Common myeloid progenitor, CD34-positive (primary cell): Measurements from ENCODE around the gene NFATC3.
"Not testable (repeated sequence)": the region's sequence is repeated elsewhere in the genome, so short reads cannot be mapped to it uniquely, and the experiment has no call there.

ENCODE experiments used
- CTCF ChIA-PET: fragments of 350-600 bp; sonication (Branson Sonifier 250); formaldehyde crosslinking; loops from one replicate; lab custom pipeline; 2021; ENCODE audit warnings: antibody characterized with exemption; lab: Charles Lee
- POLR2A ChIA-PET: fragments of 350-600 bp; sonication (Branson Sonifier 250); formaldehyde crosslinking; loops from one replicate; lab custom pipeline; 2021; ENCODE audit warnings: antibody characterized with exemption; lab: Charles Lee
- DNase-seq, 3 donors: peaks; one replicate each; pipeline versions ENCODE4 v3.0.0 to v3.0.0-alpha.2; 2013
- H3K27ac ChIP-seq, 2 experiments: 1 replicate in 1 of 2; 2 replicates in 1 of 2; pipeline ENCODE4 v1.7.0; 2013; ENCODE audit warnings: inconsistent platforms in 2 of 2, low read length in 2 of 2, mild to moderate bottlenecking in 2 of 2, low read depth in 1 of 2, moderate library complexity in 1 of 2; ENCODE audit not compliant: severe bottlenecking in 2 of 2, insufficient read depth in 1 of 2, poor library complexity in 1 of 2
- H3K27me3 ChIP-seq, 5 experiments: replicated peaks in 2 of 5; 1 replicate in 3 of 5; 2 replicates in 2 of 5; pipeline versions ENCODE4 v1.6.1 to v1.7.0; 2013; ENCODE audit warnings: low read length in 4 of 5, mild to moderate bottlenecking in 2 of 5, moderate library complexity in 2 of 5, inconsistent platforms in 1 of 5; ENCODE audit not compliant: insufficient read depth in 5 of 5, control insufficient read depth in 4 of 5
- H3K36me3 ChIP-seq, 4 experiments: 1 replicate in 2 of 4; 2 replicates in 2 of 4; pipeline versions ENCODE4 v1.6.1 to v1.7.0; 2013; ENCODE audit warnings: low read length in 3 of 4, control low read depth in 1 of 4, mild to moderate bottlenecking in 1 of 4; ENCODE audit not compliant: control insufficient read depth in 4 of 4, insufficient read depth in 4 of 4
- H3K4me1 ChIP-seq, 4 experiments: 1 replicate in 3 of 4; 2 replicates in 1 of 4; pipeline versions ENCODE4 v1.6.1 to v1.7.1; 2013; ENCODE audit warnings: low read length in 3 of 4, mild to moderate bottlenecking in 3 of 4, control low read depth in 1 of 4, inconsistent platforms in 1 of 4, moderate library complexity in 1 of 4; ENCODE audit not compliant: control insufficient read depth in 4 of 4, insufficient read depth in 4 of 4; ENCODE audit errors: control extremely low read depth in 1 of 4
- H3K4me3 ChIP-seq, 7 experiments: 1 replicate in 4 of 7; 2 replicates in 3 of 7; pipeline versions ENCODE4 v1.5.1 to v1.7.0; 2013; ENCODE audit warnings: mild to moderate bottlenecking in 7 of 7, low read length in 6 of 7, moderate library complexity in 6 of 7, inconsistent platforms in 2 of 7, low read depth in 2 of 7, control low read depth in 1 of 7; ENCODE audit not compliant: insufficient read depth in 4 of 7, control insufficient read depth in 1 of 7; ENCODE audit errors: extremely low read depth in 1 of 7
- H3K9me3 ChIP-seq, 5 experiments: 1 replicate in 4 of 5; 2 replicates in 1 of 5; pipeline versions ENCODE4 v1.6.1 to v1.7.1; 2013; ENCODE audit warnings: low read length in 4 of 5, mild to moderate bottlenecking in 2 of 5, inconsistent platforms in 1 of 5, low read depth in 1 of 5, moderate library complexity in 1 of 5; ENCODE audit not compliant: control insufficient read depth in 4 of 5, insufficient read depth in 2 of 5; ENCODE audit errors: control extremely low read depth in 1 of 5
- WGBS: methylation state at CpG from one replicate; pipeline ENCODE4 v1.1.5; 2013; ENCODE audit not compliant: insufficient coverage; 5-methylcytosine and 5-hydroxymethylcytosine counted together

The NFATC3 gene

GRCh38 chr16:68128577-68129305 lies 43.6 kb downstream of the NFATC3 start:
- ChIA-PET POLR2A (no interaction called here), CTCF (interaction anchor here (0.7 to 1.9 kb wide), 6 partner anchors 9 to 64 kb away, joined by 3 to 6 read pairs (median 4); partner anchors contain the start of gene NFATC3)
- Histone ChIP-seq H3K27me3 (no peaks in the 10 kb centered on the region), H3K36me3 (peaks cover 4 to 9% (median 7%) of the 10 kb centered on the region in 4 experiments), H3K4me1 (peaks cover 0 to 10% (median 3%) of the 10 kb centered on the region in 4 experiments), H3K4me3 (no peak overlapping the region), H3K9me3 (no peaks in the 10 kb centered on the region), H3K27ac (no peak overlapping the region)
- 92% methylated on average over 4 of the region's 6 CpGs for WGBS
- no peak for DNase-seq

GRCh38 chr16:68130520-68130919 lies 45.4 kb downstream of the NFATC3 start:
- ChIA-PET CTCF (interaction anchor here (0.8 to 1.3 kb wide), 2 partner anchors 16 to 98 kb away, joined by 3 to 5 read pairs; no protein-coding TSS in a partner anchor), POLR2A (interaction anchor here (0.5 kb wide), 1 partner anchor 43 kb away, joined by 3 read pairs; no protein-coding TSS in a partner anchor)
- H3K4me1 ChIP-seq, result peaks cover 0 to 10% (median 3%) of the 10 kb centered on the region in 4 experiments
- 100% methylated on average over 1 of the region's 3 CpGs for WGBS
- no peak overlapping the region for H3K27ac ChIP-seq
- no peaks in the 10 kb centered on the region for H3K27me3 ChIP-seq
- DNase-seq, result no peak
- peaks cover 8 to 14% (median 9%) of the 10 kb centered on the region in 4 experiments for H3K36me3 ChIP-seq
- H3K4me3 ChIP-seq, result no peak overlapping the region
- H3K9me3 ChIP-seq, result no peaks in the 10 kb centered on the region

- POLR2A ChIA-PET, result no interaction called here
- CTCF ChIA-PET, result interaction anchor here (1.3 kb wide), 1 partner anchor 15 kb away, joined by 4 read pairs; no protein-coding TSS in a partner anchor
- DNase-seq, result no peak
These were observed 46.9 kb downstream of the NFATC3 start for GRCh38 chr16:68131813-68132706.

GRCh38 chr16:68133000-68133399 lies 47.8 kb downstream of the NFATC3 start:
- H3K4me3 ChIP-seq, H3K27ac ChIP-seq, POLR2A ChIA-PET, DNase-seq, H3K9me3 ChIP-seq, H3K4me1 ChIP-seq, H3K27me3 ChIP-seq: not testable (repeated sequence)
- CTCF ChIA-PET, result interaction anchor here (1.3 kb wide), 1 partner anchor 16 kb away, joined by 4 read pairs; no protein-coding TSS in a partner anchor
- whole genome bisulfite sequencing, result 93% methylated on average over 3 of the region's 4 CpGs
- H3K36me3 ChIP-seq, result peaks cover 2 to 12% (median 7%) of the 10 kb centered on the region in 4 experiments

More at GRCh38 chr16:68131813-68132706, 46.9 kb downstream of the NFATC3 start:
- Histone ChIP-seq H3K4me1 (peaks cover 0 to 7% (median 3%) of the 10 kb centered on the region in 4 experiments), H3K27ac (no peak overlapping the region), H3K4me3 (no peak overlapping the region), H3K9me3 (no peaks in the 10 kb centered on the region), H3K36me3 (peaks cover 2 to 8% (median 5%) of the 10 kb centered on the region in 4 experiments), H3K27me3 (no peaks in the 10 kb centered on the region)
- no CpG with 5 or more reads among the region's 2 CpGs for WGBS

GRCh38 chr16:68134644-68135043 lies 49.5 kb downstream of the NFATC3 start:
- CTCF ChIA-PET, result no interaction called here

GRCh38 chr16:68136515-68136914 lies 51.3 kb downstream of the NFATC3 start:
- DNase-seq, result no peak
- Histone ChIP-seq H3K4me1 (no peaks in the 10 kb centered on the region), H3K4me3 (no peak overlapping the region), H3K27me3 (no peaks in the 10 kb centered on the region), H3K9me3 (no peaks in the 10 kb centered on the region), H3K36me3 (peaks cover 0 to 22% (median 14%) of the 10 kb centered on the region in 4 experiments), H3K27ac (no peak overlapping the region)
- ChIA-PET POLR2A (no interaction called here), CTCF (interaction anchor here (0.6 to 1.1 kb wide), 2 partner anchors 19 to 93 kb away, joined by 3 read pairs; no protein-coding TSS in a partner anchor)
- no CpG with 5 or more reads among the region's 3 CpGs for WGBS

More at GRCh38 chr16:68134644-68135043, 49.5 kb downstream of the NFATC3 start:
- H3K9me3 ChIP-seq, result no peaks in the 10 kb centered on the region
- POLR2A ChIA-PET, result no interaction called here
- no peaks in the 10 kb centered on the region for H3K27me3 ChIP-seq
- H3K4me1 ChIP-seq, result no peaks in the 10 kb centered on the region
- WGBS, result no CpG with 5 or more reads among the region's 1 CpG
- H3K27ac ChIP-seq, result no peak overlapping the region
- DNase-seq, result no peak
- H3K4me3 ChIP-seq, result no peak overlapping the region
- peaks cover 0 to 20% (median 14%) of the 10 kb centered on the region in 4 experiments for H3K36me3 ChIP-seq
